ENCODE data around the gene ARMH4. TPM values are rescaled to one million over a fixed set of nuclear protein-coding genes. Genes with fewer than 3 reads are reported as not detected.

Gene ARMH4
- total RNA-seq, 4 donors from 2014 or later, result 2.1 to 6.6 (median 3.3) TPM

- no peak for TF ChIP-seq CTCF (IDR thresholded peaks at IDR 0.05; ENCODE audit: low read depth)
Observed at GRCh38 chr14:58107041-58107440, 45.0 kb downstream of the ARMH4 start.

- no peak for TF ChIP-seq CTCF (IDR thresholded peaks at IDR 0.05; ENCODE audit: low read depth)
Observed at GRCh38 chr14:58106446-58106845, 45.6 kb downstream of the ARMH4 start.

- TF ChIP-seq CTCF (IDR thresholded peaks at IDR 0.05; ENCODE audit: low read depth), result no peak
Observed at GRCh38 chr14:58104808-58105207, 47.2 kb downstream of the ARMH4 start.

- no peak for TF ChIP-seq CTCF (IDR thresholded peaks at IDR 0.05; ENCODE audit: low read depth)
Observed at GRCh38 chr14:58100735-58101368, 51.2 kb downstream of the ARMH4 start.

GRCh38 chr14:58099682-58100081 lies 52.3 kb downstream of the ARMH4 start:
- no peak for TF ChIP-seq CTCF (IDR thresholded peaks at IDR 0.05; ENCODE audit: low read depth)

- TF ChIP-seq CTCF (IDR thresholded peaks at IDR 0.05; ENCODE audit: low read depth), result no peak
Observed at GRCh38 chr14:58098507-58098906, 53.5 kb downstream of the ARMH4 start.

- no peak for TF ChIP-seq CTCF (IDR thresholded peaks at IDR 0.05; ENCODE audit: low read depth)
Observed at GRCh38 chr14:58096731-58097130, 55.3 kb downstream of the ARMH4 start.
